ENCODE measurements around the gene CYP46A1. TPM values are rescaled to one million over a fixed set of nuclear protein-coding genes. Genes with fewer than 3 reads are reported as not detected.

The CYP46A1 gene
- total RNA-seq, 1 experiment from 2014 or later: 0.06 TPM

- DNase-seq (ENCODE audit: low read depth): peak; percentile 1
These were observed 44.9 kb downstream of the CYP46A1 start for GRCh38 chr14:99728981-99729451.

- peak; percentile 78 for DNase-seq (ENCODE audit: low read depth)
These were observed 46.1 kb downstream of the CYP46A1 start for GRCh38 chr14:99729991-99730875.

- no peak for DNase-seq (ENCODE audit: low read depth)
These were observed 46.9 kb downstream of the CYP46A1 start for GRCh38 chr14:99730876-99731546.

GRCh38 chr14:99731547-99732435 lies 47.7 kb downstream of the CYP46A1 start:
- DNase-seq (ENCODE audit: low read depth): peak; percentile 10

- peak; percentile 6 for DNase-seq (ENCODE audit: low read depth)
These were observed 48.5 kb downstream of the CYP46A1 start for GRCh38 chr14:99732436-99733210.

- peak; percentile 6 for DNase-seq (ENCODE audit: low read depth)
These were observed 49.1 kb downstream of the CYP46A1 start for GRCh38 chr14:99733211-99733539.

- DNase-seq (ENCODE audit: low read depth): peak; percentile 13
These were observed 49.7 kb downstream of the CYP46A1 start for GRCh38 chr14:99733540-99734405.

GRCh38 chr14:99734406-99735051 lies 50.4 kb downstream of the CYP46A1 start:
- DNase-seq (ENCODE audit: low read depth): peak; percentile 2

- peak; percentile 13 for DNase-seq (ENCODE audit: low read depth)
These were observed 51.4 kb downstream of the CYP46A1 start for GRCh38 chr14:99735189-99736135.

- no peak for DNase-seq (ENCODE audit: low read depth)
These were observed 52.7 kb downstream of the CYP46A1 start for GRCh38 chr14:99736603-99737371.

- peak; percentile 80 for DNase-seq (ENCODE audit: low read depth)
These were observed 53.4 kb downstream of the CYP46A1 start for GRCh38 chr14:99737451-99737951.

- DNase-seq (ENCODE audit: low read depth): no peak
These were observed 54.0 kb downstream of the CYP46A1 start for GRCh38 chr14:99737956-99738667.

- DNase-seq (ENCODE audit: low read depth): no peak
These were observed 56.3 kb downstream of the CYP46A1 start for GRCh38 chr14:99740411-99740810.

GRCh38 chr14:99741227-99741976 lies 57.3 kb downstream of the CYP46A1 start:
- no peak for DNase-seq (ENCODE audit: low read depth)

- DNase-seq (ENCODE audit: low read depth): no peak
These were observed 58.0 kb downstream of the CYP46A1 start for GRCh38 chr14:99742074-99742473.
